ENCODE results near the gene GIMAP8. TPM values are rescaled to one million over a fixed set of nuclear protein-coding genes. Genes with fewer than 3 reads are reported as not detected.

The GIMAP8 gene
- total RNA-seq, 2 experiments from 2014 or later = 2.9 to 3.8 TPM

GRCh38 chr7:150507947-150508602 is 57.6 kb downstream of the GIMAP8 start:
- POLR2A ChIA-PET = interaction anchor here (0.9 to 3.0 kb wide), 11 partner anchors 13 to 208 kb away, joined by 3 to 33 read pairs (median 4); partner anchors contain the start of genes GIMAP1, GIMAP2, GIMAP4 and GIMAP8
- H3K4me1 ChIP-seq (ENCODE audit: insufficient read depth, low read length) = peaks cover 77% of the 10 kb centered on the region
- no peaks in the 10 kb centered on the region for H3K36me3 ChIP-seq (ENCODE audit: insufficient read depth, low read length)
- Mint-ChIP-seq H3K4me3 (peak overlapping the region; percentile 84), H3K27me3 (no peaks in the 10 kb centered on the region), H3K27ac (peak overlapping the region; percentile 93), H3K9me3 (peaks cover 6% of the 10 kb centered on the region), H3K36me3 (ENCODE audit: low read depth) (peaks cover 14% of the 10 kb centered on the region), H3K4me1 (ENCODE audit: low read depth) (peaks cover 95% of the 10 kb centered on the region)
- peak overlapping the region; percentile 38 for H3K4me3 ChIP-seq (ENCODE audit: low read length)
- intact Hi-C loops (cut with DNase I, micrococcal nuclease) = no loop called here
- H3K27ac ChIP-seq (ENCODE audit: low read depth in 1 of 2, low read length in 2 of 2) = peak overlapping the region; percentile 3 to 71
- H3K27me3 ChIP-seq (ENCODE audit: control insufficient read depth in 1 of 2, insufficient read depth in 2 of 2, low read length in 2 of 2) = no peaks in the 10 kb centered on the region
- H3K9me3 ChIP-seq (ENCODE audit: control insufficient read depth in 1 of 2, insufficient read depth in 1 of 2, low read length in 2 of 2) = no peaks in the 10 kb centered on the region
- ATAC-seq (ENCODE audit: poor library complexity) (peak; percentile 43), DNase-seq (peak in 5 of 14 experiments; percentile 46 to 54 (median 49))
- CTCF ChIA-PET = interaction anchor here (0.9 to 1.6 kb wide), 2 partner anchors 24 to 59 kb away, joined by 3 to 10 read pairs; no protein-coding TSS in a partner anchor
- no peak for TF ChIP-seq CTCF (IDR thresholded peaks at IDR 0.05)

GRCh38 chr7:150511048-150511447 is 60.6 kb downstream of the GIMAP8 start:
- DNase-seq = peak in 2 of 14 experiments; percentile 51 to 54
- Histone ChIP-seq H3K27ac (ENCODE audit: low read depth in 1 of 2, low read length in 2 of 2) (peak overlapping the region; percentile 46 to 63), H3K27me3 (ENCODE audit: control insufficient read depth in 1 of 2, insufficient read depth in 2 of 2, low read length in 2 of 2) (no peaks in the 10 kb centered on the region), H3K4me1 (ENCODE audit: insufficient read depth, low read length) (peaks cover 63% of the 10 kb centered on the region), H3K9me3 (ENCODE audit: control insufficient read depth in 1 of 2, insufficient read depth in 1 of 2, low read length in 2 of 2) (peaks cover 0 to 3% of the 10 kb centered on the region in 2 experiments), H3K36me3 (ENCODE audit: insufficient read depth, low read length) (no peaks in the 10 kb centered on the region), H3K4me3 (ENCODE audit: low read length) (no peak overlapping the region)
- ChIA-PET POLR2A (interaction anchor here (0.6 to 12.2 kb wide), 10 partner anchors 8 to 245 kb away, joined by 3 to 499 read pairs (median 13); partner anchors contain the start of genes GIMAP1 and GIMAP8), CTCF (interaction anchor here (0.8 to 7.2 kb wide), 3 partner anchors 29 to 63 kb away, joined by 3 to 51 read pairs (median 8); no protein-coding TSS in a partner anchor)
- H3K4me3 Mint-ChIP-seq = peak overlapping the region; percentile 56
- intact Hi-C loops (cut with DNase I, micrococcal nuclease) = no loop called here
- no peaks in the 10 kb centered on the region for H3K27me3 Mint-ChIP-seq
- H3K9me3 Mint-ChIP-seq = peaks cover 6% of the 10 kb centered on the region
- no peak for ATAC-seq (ENCODE audit: poor library complexity)
- no peak for TF ChIP-seq CTCF (IDR thresholded peaks at IDR 0.05)
- peak overlapping the region; percentile 93 for H3K27ac Mint-ChIP-seq
- H3K4me1 Mint-ChIP-seq (ENCODE audit: low read depth) = peaks cover 87% of the 10 kb centered on the region
- H3K36me3 Mint-ChIP-seq (ENCODE audit: low read depth) = peaks cover 33% of the 10 kb centered on the region

GRCh38 chr7:150513758-150514157 is 63.3 kb downstream of the GIMAP8 start:
- Histone ChIP-seq H3K9me3 (ENCODE audit: control insufficient read depth in 1 of 2, insufficient read depth in 1 of 2, low read length in 2 of 2) (peaks cover 0 to 3% of the 10 kb centered on the region in 2 experiments), H3K27ac (ENCODE audit: low read depth in 1 of 2, low read length in 2 of 2) (peak overlapping the region; percentile 63 to 84), H3K4me1 (ENCODE audit: insufficient read depth, low read length) (peaks cover 47% of the 10 kb centered on the region), H3K27me3 (ENCODE audit: control insufficient read depth in 1 of 2, insufficient read depth in 2 of 2, low read length in 2 of 2) (no peaks in the 10 kb centered on the region), H3K4me3 (ENCODE audit: low read length) (peak overlapping the region; percentile 79), H3K36me3 (ENCODE audit: insufficient read depth, low read length) (peaks cover 9% of the 10 kb centered on the region)
- ATAC-seq (ENCODE audit: poor library complexity) = no peak
- no peak for DNase-seq
- peaks cover 6% of the 10 kb centered on the region for H3K9me3 Mint-ChIP-seq
- H3K27ac Mint-ChIP-seq = peak overlapping the region; percentile 93
- ChIA-PET CTCF (interaction anchor here (1.0 to 7.2 kb wide), 5 partner anchors 32 to 243 kb away, joined by 3 to 51 read pairs (median 4); no protein-coding TSS in a partner anchor), POLR2A (interaction anchor here (1.0 to 12.2 kb wide), 19 partner anchors 10 to 242 kb away, joined by 3 to 499 read pairs (median 23); partner anchors contain the start of genes GIMAP1, GIMAP2, GIMAP4 and GIMAP5)
- TF ChIP-seq CTCF (IDR thresholded peaks at IDR 0.05) = no peak
- H3K27me3 Mint-ChIP-seq = no peaks in the 10 kb centered on the region
- peaks cover 62% of the 10 kb centered on the region for H3K4me1 Mint-ChIP-seq (ENCODE audit: low read depth)
- peak overlapping the region; percentile 100 for H3K4me3 Mint-ChIP-seq
- peaks cover 60% of the 10 kb centered on the region for H3K36me3 Mint-ChIP-seq (ENCODE audit: low read depth)
- intact Hi-C loops (cut with DNase I, micrococcal nuclease) = loop anchor here (1.0 to 2.0 kb wide), 7 partner anchors 33 to 243 kb away; partner anchors contain the start of genes GIMAP2 (in 1 of the 2) and GIMAP8 (in 1 of the 2)

All from CD4-positive, alpha-beta T cell (primary cell).